HFFc6 (cell line): ENCODE measurements around the gene TPST2. TPM values are rescaled to one million over a fixed set of nuclear protein-coding genes. Genes with fewer than 3 reads are reported as not detected.

Source experiments
- DNase-seq: peaks from one replicate; pipeline ENCODE4 v3.0.0-alpha.2; 2018
- H3K27ac Mint-ChIP-seq: 2 replicates; pipeline ENCODE4 v1.8.0; 2020; ENCODE audit warnings: mild to moderate bottlenecking, mixed read lengths
- H3K27me3 Mint-ChIP-seq: 2 replicates; pipeline ENCODE4 v1.8.0; 2021; ENCODE audit warnings: mild to moderate bottlenecking, moderate library complexity, mixed read lengths; ENCODE audit not compliant: insufficient read depth
- H3K36me3 Mint-ChIP-seq: 2 replicates; pipeline ENCODE4 v1.8.0; 2021; ENCODE audit warnings: low read depth, mixed read lengths
- H3K4me1 Mint-ChIP-seq: 2 replicates; pipeline ENCODE4 v1.8.0; 2020; ENCODE audit warnings: low read depth, mixed read lengths
- H3K4me3 Mint-ChIP-seq: 2 replicates; pipeline ENCODE4 v1.8.0; 2020; ENCODE audit warnings: mild to moderate bottlenecking, moderate library complexity, mixed read lengths
- H3K9me3 Mint-ChIP-seq: 2 replicates; pipeline ENCODE4 v1.8.0; 2020; ENCODE audit warnings: mild to moderate bottlenecking, mixed read lengths
- total RNA-seq, 6 experiments: library from RNA; stranded (reverse); fragmentation: NEBNext Ultra II Directional; extraction: Animal tissue kit (Norgen Biotek cat#: 25700); gene quantifications; 2 replicates in 1 of 6; 3 replicates in 5 of 6; pipeline ENCODE4 v1.2.3, GENCODE V29; 2021
- TF ChIP-seq, protein P1 (sequence below): fragments of 200-600 bp; sonication (generic); IDR thresholded peaks from 2 replicates; pipeline ENCODE4 v1.5.0; 2021; ENCODE audit warnings: antibody characterized with exemption, mild to moderate bottlenecking

Gene TPST2
- total RNA-seq, 6 experiments from 2014 or later: 66.8 to 75.5 (median 73.8) TPM

DNA sequence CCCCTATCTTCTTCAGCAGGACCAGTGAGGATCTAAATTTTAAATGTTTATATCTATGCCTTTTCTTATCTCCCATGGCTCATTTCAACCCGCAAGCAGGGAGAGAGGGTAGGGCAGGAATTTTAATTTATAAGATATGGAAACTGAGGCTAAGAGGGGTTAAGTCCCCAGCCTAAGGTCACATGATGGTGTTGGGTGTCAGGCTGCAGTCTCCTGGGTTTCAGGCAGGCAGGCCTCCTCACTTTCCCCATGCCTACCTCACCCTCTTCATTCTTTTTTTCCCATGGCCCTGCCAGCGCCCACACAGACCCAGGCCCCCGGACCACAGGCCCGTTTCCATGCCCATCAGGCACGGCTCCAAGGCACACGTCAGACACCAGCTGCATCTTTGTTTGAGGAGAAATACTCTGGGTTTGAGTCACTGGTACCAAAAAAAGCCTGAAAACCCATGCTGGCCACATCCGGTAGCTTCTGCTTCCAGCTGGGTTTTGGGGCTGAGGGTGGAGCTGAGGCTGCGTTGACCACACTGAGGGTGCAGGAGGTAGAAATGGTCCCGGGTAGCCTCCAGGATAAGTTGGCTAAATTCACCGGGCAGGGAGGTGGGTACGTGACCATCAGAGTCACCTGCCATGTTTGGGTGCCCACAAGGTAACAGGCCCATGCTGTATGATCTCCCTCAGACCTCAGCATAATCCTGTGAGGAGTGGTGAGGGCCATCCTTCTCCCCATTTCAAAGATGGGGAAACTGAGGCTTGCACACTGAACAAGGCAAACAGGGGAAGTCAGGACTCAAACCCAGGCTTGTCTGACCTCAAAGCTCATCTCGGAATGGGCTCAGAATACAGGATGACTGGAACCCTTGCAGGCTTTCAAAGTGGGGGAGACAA is 20.4 kb upstream of the TPST2 start:
- no peaks in the 10 kb centered on the region for H3K9me3 Mint-ChIP-seq
- peak overlapping the region; percentile 86 for H3K27ac Mint-ChIP-seq
- H3K4me3 Mint-ChIP-seq: peak overlapping the region; percentile 49
- TF ChIP-seq, protein P1, sequence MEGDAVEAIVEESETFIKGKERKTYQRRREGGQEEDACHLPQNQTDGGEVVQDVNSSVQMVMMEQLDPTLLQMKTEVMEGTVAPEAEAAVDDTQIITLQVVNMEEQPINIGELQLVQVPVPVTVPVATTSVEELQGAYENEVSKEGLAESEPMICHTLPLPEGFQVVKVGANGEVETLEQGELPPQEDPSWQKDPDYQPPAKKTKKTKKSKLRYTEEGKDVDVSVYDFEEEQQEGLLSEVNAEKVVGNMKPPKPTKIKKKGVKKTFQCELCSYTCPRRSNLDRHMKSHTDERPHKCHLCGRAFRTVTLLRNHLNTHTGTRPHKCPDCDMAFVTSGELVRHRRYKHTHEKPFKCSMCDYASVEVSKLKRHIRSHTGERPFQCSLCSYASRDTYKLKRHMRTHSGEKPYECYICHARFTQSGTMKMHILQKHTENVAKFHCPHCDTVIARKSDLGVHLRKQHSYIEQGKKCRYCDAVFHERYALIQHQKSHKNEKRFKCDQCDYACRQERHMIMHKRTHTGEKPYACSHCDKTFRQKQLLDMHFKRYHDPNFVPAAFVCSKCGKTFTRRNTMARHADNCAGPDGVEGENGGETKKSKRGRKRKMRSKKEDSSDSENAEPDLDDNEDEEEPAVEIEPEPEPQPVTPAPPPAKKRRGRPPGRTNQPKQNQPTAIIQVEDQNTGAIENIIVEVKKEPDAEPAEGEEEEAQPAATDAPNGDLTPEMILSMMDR: no peak
- DNase-seq: peak; percentile 91
- H3K27me3 Mint-ChIP-seq: peaks cover 6% of the 10 kb centered on the region
- peaks cover 34% of the 10 kb centered on the region for H3K4me1 Mint-ChIP-seq
- H3K36me3 Mint-ChIP-seq: no peaks in the 10 kb centered on the region

DNA sequence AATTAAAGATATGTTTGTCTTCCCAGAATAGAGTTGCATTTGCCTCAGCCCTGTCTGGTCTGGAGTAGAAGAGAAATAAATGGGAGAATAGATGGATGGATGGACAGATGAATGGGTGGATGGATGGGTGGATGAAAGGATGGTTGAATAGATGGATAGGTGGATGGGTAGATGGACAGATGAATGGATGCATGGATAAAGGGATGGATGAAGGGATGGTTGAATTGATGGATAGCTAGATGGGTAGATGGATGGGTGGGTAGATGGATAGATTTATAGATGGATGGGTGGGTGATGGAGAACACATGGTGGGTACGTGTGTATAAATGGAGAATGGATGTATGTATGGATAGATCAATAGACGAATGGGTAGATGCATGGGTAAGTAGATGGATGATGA is 19.4 kb upstream of the TPST2 start:
- Mint-ChIP-seq H3K27ac (no peak overlapping the region), H3K9me3 (no peaks in the 10 kb centered on the region), H3K4me3 (no peak overlapping the region), H3K4me1 (peaks cover 34% of the 10 kb centered on the region), H3K27me3 (peaks cover 8% of the 10 kb centered on the region), H3K36me3 (no peaks in the 10 kb centered on the region)
- no peak for DNase-seq
- TF ChIP-seq, protein P1: no peak

DNA sequence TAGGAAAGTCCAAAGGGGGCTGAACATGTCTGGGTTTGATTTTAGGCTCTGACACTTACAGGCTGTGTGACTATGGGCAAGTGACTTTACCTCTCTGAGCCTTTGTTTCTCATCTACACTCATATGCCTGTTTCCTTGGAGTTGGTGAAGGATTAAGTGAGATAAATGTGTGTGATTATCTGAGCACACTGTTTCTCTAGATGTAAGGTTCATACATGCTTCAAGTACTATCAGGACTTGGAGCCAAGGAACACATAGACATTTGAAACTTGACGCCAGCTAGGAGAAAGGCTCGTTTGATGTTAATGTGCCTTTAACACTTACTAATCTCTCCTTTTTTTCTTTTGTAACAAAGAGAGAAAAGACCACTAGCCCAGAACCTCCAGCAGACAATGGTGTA is 18.2 kb upstream of the TPST2 start:
- Mint-ChIP-seq H3K27ac (no peak overlapping the region), H3K27me3 (peaks cover 8% of the 10 kb centered on the region)

DNA sequence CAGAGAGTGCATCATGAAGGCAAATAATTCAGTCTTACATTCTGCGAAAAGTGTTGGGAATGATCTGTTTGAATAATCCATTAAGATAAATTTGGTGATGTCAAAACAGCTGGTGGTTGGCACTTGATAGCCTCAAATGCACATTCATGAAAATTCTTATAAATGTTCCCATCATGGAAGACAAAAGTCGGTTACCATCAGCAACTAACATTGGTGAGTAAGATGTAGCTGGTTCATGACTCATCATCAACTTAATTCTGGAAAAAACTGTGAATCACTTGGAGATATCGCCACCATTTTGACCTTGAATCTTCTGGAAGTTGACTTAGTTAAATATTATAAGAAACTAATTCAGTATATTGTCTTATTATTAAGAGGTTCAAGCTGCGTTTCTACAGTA is 16.7 kb upstream of the TPST2 start:
- H3K9me3 Mint-ChIP-seq: no peaks in the 10 kb centered on the region
- peaks cover 8% of the 10 kb centered on the region for H3K27me3 Mint-ChIP-seq

More for the DNA sequence above, 18.2 kb upstream of the TPST2 start:
- H3K4me1 Mint-ChIP-seq: peaks cover 34% of the 10 kb centered on the region
- H3K36me3 Mint-ChIP-seq: no peaks in the 10 kb centered on the region
- H3K9me3 Mint-ChIP-seq: no peaks in the 10 kb centered on the region
- TF ChIP-seq, protein P1: no peak
- H3K4me3 Mint-ChIP-seq: no peak overlapping the region
- no peak for DNase-seq

DNA sequence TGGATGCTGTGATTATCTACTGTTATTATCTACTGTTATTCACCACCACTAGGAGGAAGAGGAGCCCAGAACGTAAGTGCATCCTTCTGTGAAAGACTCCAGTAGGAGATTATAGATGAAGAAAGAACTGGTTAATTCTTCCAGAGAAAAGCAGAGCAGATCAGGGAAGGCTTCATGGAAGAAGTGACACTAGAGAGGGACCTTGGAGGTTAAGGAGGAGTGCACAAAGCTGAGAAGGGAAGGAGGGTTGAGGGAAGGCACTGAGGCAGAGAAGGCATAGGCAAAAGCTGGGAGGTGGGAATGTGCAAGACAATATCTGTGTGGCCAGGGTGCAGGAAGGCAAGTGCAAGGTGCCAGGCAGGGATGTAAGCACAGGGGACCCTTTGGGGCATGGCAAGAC is 14.4 kb upstream of the TPST2 start:
- Mint-ChIP-seq H3K36me3 (no peaks in the 10 kb centered on the region), H3K9me3 (no peaks in the 10 kb centered on the region), H3K27ac (no peak overlapping the region), H3K27me3 (peaks cover 2% of the 10 kb centered on the region; the same call in 1 of the 2 replicates), H3K4me1 (peaks cover 16% of the 10 kb centered on the region), H3K4me3 (no peak overlapping the region)
- no peak for DNase-seq
- TF ChIP-seq, protein P1: no peak; the same call in 1 of the 2 replicates

More for the DNA sequence above, 16.7 kb upstream of the TPST2 start:
- DNase-seq: peak; percentile 72
- peak overlapping the region; percentile 77 for H3K27ac Mint-ChIP-seq
- H3K36me3 Mint-ChIP-seq: no peaks in the 10 kb centered on the region
- TF ChIP-seq, protein P1: no peak
- no peak overlapping the region for H3K4me3 Mint-ChIP-seq
- H3K4me1 Mint-ChIP-seq: peaks cover 34% of the 10 kb centered on the region
